GM23248 (cell line): ENCODE results near the gene FAT2. TPM values are rescaled to one million over a fixed set of nuclear protein-coding genes. Genes with fewer than 3 reads are reported as not detected.

Experiments
- DNase-seq: peaks from one replicate; pipeline ENCODE4 v3.0.0-alpha.2; 2015
- H2AFZ ChIP-seq: fragments of 200-600 bp; sonication (generic); 2 replicates; pipeline ENCODE4 v1.6.1; 2016; ENCODE audit warnings: antibody characterized with exemption
- H3F3A ChIP-seq: fragments of 200-600 bp; sonication (generic); 2 replicates; pipeline ENCODE4 v1.6.1; 2016; ENCODE audit warnings: mild to moderate bottlenecking, antibody characterized with exemption, mixed run types; ENCODE audit not compliant: insufficient read depth
- H3K27ac ChIP-seq: fragments of 200-600 bp; sonication (generic); 2 replicates; pipeline ENCODE4 v1.5.1; 2016; ENCODE audit warnings: mild to moderate bottlenecking
- H3K27me3 ChIP-seq: fragments of 200-600 bp; sonication (generic); replicated peaks from 2 replicates; pipeline ENCODE4 v1.6.1; 2016; ENCODE audit warnings: mild to moderate bottlenecking; ENCODE audit not compliant: insufficient read depth
- H3K36me3 ChIP-seq: fragments of 200-600 bp; sonication (generic); 2 replicates; pipeline ENCODE4 v1.6.1; 2016; ENCODE audit warnings: low read depth, mild to moderate bottlenecking
- H3K4me1 ChIP-seq: fragments of 200-600 bp; sonication (generic); 2 replicates; pipeline ENCODE4 v1.6.1; 2016; ENCODE audit warnings: mild to moderate bottlenecking; ENCODE audit not compliant: insufficient read depth
- H3K4me2 ChIP-seq: fragments of 200-600 bp; sonication (generic); one replicate; pipeline ENCODE4 v1.6.1; 2016; ENCODE audit warnings: mild to moderate bottlenecking; ENCODE audit not compliant: unreplicated experiment
- H3K4me3 ChIP-seq: fragments of 200-600 bp; sonication (generic); 2 replicates; pipeline ENCODE4 v1.5.1; 2016; ENCODE audit warnings: mild to moderate bottlenecking
- H3K79me2 ChIP-seq: fragments of 200-600 bp; sonication (generic); 2 replicates; pipeline ENCODE4 v1.6.1; 2016; ENCODE audit warnings: mild to moderate bottlenecking; ENCODE audit not compliant: insufficient read depth
- H3K9ac ChIP-seq: fragments of 200-600 bp; sonication (generic); 2 replicates; pipeline ENCODE4 v1.6.1; 2016; ENCODE audit warnings: mild to moderate bottlenecking
- H3K9me2 ChIP-seq: fragments of 200-600 bp; sonication (generic); 2 replicates; pipeline ENCODE4 v1.6.1; 2016; ENCODE audit warnings: mixed run types, mild to moderate bottlenecking, moderate library complexity; ENCODE audit not compliant: insufficient read depth
- H3K9me3 ChIP-seq: fragments of 200-600 bp; sonication (generic); one replicate; pipeline ENCODE4 v1.6.1; 2017; ENCODE audit warnings: low read depth
- H4K20me1 ChIP-seq: fragments of 200-600 bp; sonication (generic); 2 replicates; pipeline ENCODE4 v1.6.0; 2016; ENCODE audit not compliant: insufficient read depth
- EZH2 ChIP-seq: fragments of 200-600 bp; sonication (generic); IDR thresholded peaks from 2 replicates; pipeline ENCODE4 v1.6.1; 2018; ENCODE audit warnings: antibody characterized with exemption, mild to moderate bottlenecking; ENCODE audit not compliant: insufficient read depth, poor library complexity, severe bottlenecking
- EZH2phosphoT487 ChIP-seq: fragments of 200-600 bp; sonication (generic); IDR thresholded peaks from 2 replicates; pipeline ENCODE4 v1.6.1; 2018; ENCODE audit warnings: antibody characterized with exemption, moderate library complexity, mild to moderate bottlenecking, low read depth; ENCODE audit not compliant: insufficient read depth
- WGBS, 2 experiments: methylation state at CpG; one replicate each; pipeline ENCODE4 v1.1.6; 2015 to 2017; ENCODE audit warnings: low lambda C conversion rate in 2 of 2, low coverage in 1 of 2; ENCODE audit errors: missing lambda C conversion rate in 2 of 2; 5-methylcytosine and 5-hydroxymethylcytosine counted together
- in situ Hi-C: fragments of 300-500 bp; cut with MboI; formaldehyde crosslinking; loops from 2 replicates; pipeline ENCODE4 v1.15.0; 2020
- polyA plus RNA-seq: library from polyadenylated mRNA; unstranded; fragments of >200 nt; fragmentation: Nextera tagmentation; extraction: Ambion mirVana; gene quantifications from 2 replicates; pipeline ENCODE4 v1.2.1, GENCODE V29; 2016
- total RNA-seq: library from RNA; depleted of rRNA; stranded (reverse); fragments of >200 nt; shearing (Covaris generic); gene quantifications from 2 replicates; pipeline ENCODE4 v1.2.3, GENCODE V29; 2014

Gene FAT2
- total and polyA plus RNA-seq, 2 experiments from 2014 or later: not detected

GRCh38 chr5:151557951-151558350, 33.2 kb downstream of the FAT2 start:
- Histone ChIP-seq H3K4me1 (no peaks in the 10 kb centered on the region), H3K27ac (no peak overlapping the region), H3K9ac (no peak overlapping the region), H3K4me3 (no peak overlapping the region), H3K27me3 (peaks cover 16% of the 10 kb centered on the region; the same call in 1 of the 2 replicates), H3K4me2 (no peak overlapping the region), H3K36me3 (no peaks in the 10 kb centered on the region), H4K20me1 (no peaks in the 10 kb centered on the region), H2AFZ (no peak overlapping the region), H3K79me2 (no peaks in the 10 kb centered on the region), H3K9me3 (no peaks in the 10 kb centered on the region), H3F3A (no peaks in the 10 kb centered on the region), H3K9me2 (no peaks in the 10 kb centered on the region)
- 41 to 42% methylated on average over 6 of the region's 6 CpGs for WGBS, 2 experiments
- DNase-seq: no peak
- in situ Hi-C loops: no loop called here
- TF ChIP-seq EZH2phosphoT487: no peak
- TF ChIP-seq EZH2: no peak

- TF ChIP-seq EZH2phosphoT487: no peak
- TF ChIP-seq EZH2: no peak
- H3K4me1 ChIP-seq: no peaks in the 10 kb centered on the region
- no peak overlapping the region for H2AFZ ChIP-seq
- H3F3A ChIP-seq: no peaks in the 10 kb centered on the region
- in situ Hi-C loops: no loop called here
- no peak overlapping the region for H3K4me3 ChIP-seq
- H4K20me1 ChIP-seq: no peaks in the 10 kb centered on the region
- no peak overlapping the region for H3K4me2 ChIP-seq
- H3K9ac ChIP-seq: no peak overlapping the region
- 30 to 40% methylated on average over 1 of the region's 1 CpG for WGBS, 2 experiments
- H3K9me3 ChIP-seq: no peaks in the 10 kb centered on the region
- no peaks in the 10 kb centered on the region for H3K9me2 ChIP-seq
- no peaks in the 10 kb centered on the region for H3K79me2 ChIP-seq
- H3K36me3 ChIP-seq: no peaks in the 10 kb centered on the region
- no peak overlapping the region for H3K27ac ChIP-seq
- no peak for DNase-seq
- peaks cover 16% of the 10 kb centered on the region; the same call in 1 of the 2 replicates for H3K27me3 ChIP-seq
Observed at GRCh38 chr5:151557466-151557865, 33.7 kb downstream of the FAT2 start.

- 46 to 53% methylated on average over 6 of the region's 6 CpGs for WGBS, 2 experiments
- H3K9me2 ChIP-seq: no peaks in the 10 kb centered on the region
Observed at GRCh38 chr5:151556806-151557205, 34.3 kb downstream of the FAT2 start.

GRCh38 chr5:151555760-151556576, 35.2 kb downstream of the FAT2 start:
- Histone ChIP-seq H3K36me3 (no peaks in the 10 kb centered on the region), H3K9ac (no peak overlapping the region), H3K27ac (no peak overlapping the region), H3K79me2 (no peaks in the 10 kb centered on the region), H3K9me3 (no peaks in the 10 kb centered on the region), H3F3A (no peaks in the 10 kb centered on the region), H3K4me2 (no peak overlapping the region), H3K4me3 (no peak overlapping the region), H3K9me2 (no peaks in the 10 kb centered on the region), H3K27me3 (peaks cover 15% of the 10 kb centered on the region; the same call in 1 of the 2 replicates), H3K4me1 (no peaks in the 10 kb centered on the region), H2AFZ (no peak overlapping the region), H4K20me1 (no peaks in the 10 kb centered on the region)
- in situ Hi-C loops: no loop called here
- DNase-seq: no peak
- no peak for TF ChIP-seq EZH2
- 54 to 57% methylated on average over 4 of the region's 4 CpGs for WGBS, 2 experiments

More at GRCh38 chr5:151556806-151557205, 34.3 kb downstream of the FAT2 start:
- H3K9ac ChIP-seq: no peak overlapping the region
- H3K36me3 ChIP-seq: no peaks in the 10 kb centered on the region
- H3K4me1 ChIP-seq: no peaks in the 10 kb centered on the region
- H3K9me3 ChIP-seq: no peaks in the 10 kb centered on the region
- H4K20me1 ChIP-seq: no peaks in the 10 kb centered on the region
- H3K27ac ChIP-seq: no peak overlapping the region
- in situ Hi-C loops: no loop called here
- no peaks in the 10 kb centered on the region for H3K79me2 ChIP-seq
- H3K27me3 ChIP-seq: peaks cover 16% of the 10 kb centered on the region; the same call in 1 of the 2 replicates
- H3F3A ChIP-seq: no peaks in the 10 kb centered on the region
- no peak overlapping the region for H3K4me3 ChIP-seq
- H2AFZ ChIP-seq: no peak overlapping the region
- no peak for DNase-seq
- no peak for TF ChIP-seq EZH2
- no peak for TF ChIP-seq EZH2phosphoT487
- H3K4me2 ChIP-seq: no peak overlapping the region
